Caco-2 (cell line): Measurements from ENCODE around the gene CAT. TPM values are rescaled to one million over a fixed set of nuclear protein-coding genes. Genes with fewer than 3 reads are reported as not detected.

ENCODE experiments used
- BruUV-seq: library from RNA; stranded (reverse); fragments of 400-500 nt; replicated peaks from 2 replicates; lab custom pipeline; 2021; lab: Mats Ljungman, UMichigan
- CTCF ChIA-PET: fragments of 300-600 bp; sonication (Branson Sonifier 250); formaldehyde crosslinking; loops from one replicate; lab custom pipeline; 2022; ENCODE audit warnings: antibody characterized with exemption; lab: Charles Lee
- POLR2A ChIA-PET: fragments of 300-600 bp; sonication (Branson Sonifier 250); formaldehyde crosslinking; loops from one replicate; lab custom pipeline; 2022; ENCODE audit warnings: antibody characterized with exemption; lab: Charles Lee
- DNase-seq, 2 experiments: peaks; one replicate each; pipeline versions ENCODE4 v3.0.0 to v3.0.0-alpha.2; 2020 to 2022
- H3K27me3 ChIP-seq: replicated peaks from 2 replicates; pipeline ENCODE4 v1.6.0; 2011; ENCODE audit warnings: low read length; ENCODE audit not compliant: control insufficient read depth, insufficient read depth
- H3K36me3 ChIP-seq: 2 replicates; pipeline ENCODE4 v1.5.1; 2011; ENCODE audit warnings: low read length; ENCODE audit not compliant: control insufficient read depth, insufficient read depth
- H3K4me1 ChIP-seq: fragments of 250-450 bp; sonication (Bioruptor Pico); 2 replicates; pipeline ENCODE4 v1.5.1; 2020; ENCODE audit warnings: mild to moderate bottlenecking
- H3K4me3 ChIP-seq: 2 replicates; pipeline ENCODE4 v1.5.1; 2011; ENCODE audit warnings: low read depth, mild to moderate bottlenecking, control low read depth, low read length
- H3K9me3 ChIP-seq: fragments of 250-450 bp; sonication (Bioruptor Pico); 2 replicates; pipeline ENCODE4 v1.5.1; 2020; ENCODE audit warnings: mild to moderate bottlenecking, moderate library complexity
- H3K27ac Mint-ChIP-seq: one replicate; pipeline ENCODE4 v1.8.0; 2022; ENCODE audit warnings: mixed read lengths; ENCODE audit not compliant: unreplicated experiment
- H3K27me3 Mint-ChIP-seq: one replicate; pipeline ENCODE4 v1.8.0; 2022; ENCODE audit warnings: mixed read lengths; ENCODE audit not compliant: insufficient read depth, unreplicated experiment
- H3K36me3 Mint-ChIP-seq: one replicate; pipeline ENCODE4 v1.8.0; 2022; ENCODE audit warnings: mild to moderate bottlenecking, mixed read lengths; ENCODE audit not compliant: insufficient read depth, unreplicated experiment
- H3K4me1 Mint-ChIP-seq: one replicate; pipeline ENCODE4 v1.8.0; 2022; ENCODE audit warnings: low read depth, mixed read lengths; ENCODE audit not compliant: unreplicated experiment
- H3K4me3 Mint-ChIP-seq: one replicate; pipeline ENCODE4 v1.8.0; 2022; ENCODE audit warnings: mild to moderate bottlenecking, moderate library complexity, mixed read lengths; ENCODE audit not compliant: unreplicated experiment
- H3K9me3 Mint-ChIP-seq: one replicate; pipeline ENCODE4 v1.8.0; 2022; ENCODE audit warnings: mixed read lengths; ENCODE audit not compliant: unreplicated experiment
- intact Hi-C: fragments of 100-400 bp; cut with micrococcal nuclease; formaldehyde crosslinking; loops from one replicate; pipeline ENCODE4 v1.10.0; 2022; ENCODE audit not compliant: unreplicated experiment
- total RNA-seq: library from RNA; stranded (reverse); gene quantifications from 2 replicates; pipeline ENCODE4 v1.2.3, GENCODE V29; 2022
- TF ChIP-seq, protein P1 (sequence below), 2 experiments: fragments of 200-600 bp in 1 of 2; IDR thresholded peaks; 1 replicate in 1 of 2; 2 replicates in 1 of 2; pipeline versions ENCODE4 v1.5.1 to v1.8.0; 2011 to 2022; ENCODE audit warnings: antibody characterized with exemption in 1 of 2, control low read depth in 1 of 2, inconsistent platforms in 1 of 2, low read depth in 1 of 2, low read length in 1 of 2, mild to moderate bottlenecking in 1 of 2, moderate library complexity in 1 of 2; ENCODE audit not compliant: insufficient read depth in 1 of 2, severe bottlenecking in 1 of 2, unreplicated experiment in 1 of 2

Gene CAT
- total RNA-seq, 1 experiment from 2014 or later, result 45.6 TPM

DNA sequence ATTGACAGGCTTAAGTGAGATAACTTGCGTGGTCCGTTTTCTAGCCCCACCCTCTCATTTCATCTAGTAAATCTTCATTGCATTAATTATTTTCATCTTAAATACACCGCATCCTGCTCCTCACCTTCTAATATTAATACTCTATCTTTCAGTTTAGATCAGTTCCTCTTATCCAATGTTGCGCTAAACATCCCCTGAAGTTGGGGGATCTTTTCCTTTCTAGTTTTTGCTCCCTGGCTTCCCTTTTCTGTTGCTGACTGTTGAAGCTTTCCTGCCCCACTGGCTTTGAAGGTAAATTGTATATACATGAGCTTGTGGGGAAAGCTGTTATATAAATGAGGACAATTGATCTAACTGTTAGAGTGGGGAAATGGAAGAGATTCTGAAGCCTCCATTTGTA is 7.2 kb downstream of the CAT start:
- intact Hi-C loops, result no loop called here
- CTCF ChIA-PET, result no interaction called here

DNA sequence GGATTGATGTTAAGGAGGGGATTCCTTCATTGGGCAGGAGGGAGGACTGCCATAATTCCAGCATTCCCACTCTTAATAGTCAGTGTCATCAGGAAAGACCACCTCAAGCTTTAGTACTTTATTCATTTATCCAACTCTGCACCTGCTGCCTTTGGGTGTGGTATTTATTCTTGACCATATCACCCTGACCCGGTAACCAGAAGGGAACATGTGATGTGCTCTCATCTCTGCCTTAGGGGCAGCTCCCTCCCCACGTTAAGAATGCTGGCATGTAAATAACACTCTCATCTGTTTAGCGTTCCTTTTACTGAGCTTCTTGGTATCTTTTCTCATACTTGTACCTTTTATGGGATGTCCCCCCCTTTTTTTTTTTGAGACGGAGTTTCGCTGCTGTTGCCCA is 7.7 kb downstream of the CAT start:
- Histone ChIP-seq H3K36me3 (peaks cover 1% of the 10 kb centered on the region), H3K4me3 (no peak overlapping the region), H3K9me3 (no peaks in the 10 kb centered on the region), H3K4me1 (no peaks in the 10 kb centered on the region), H3K27me3 (no peaks in the 10 kb centered on the region)
- Mint-ChIP-seq H3K9me3 (no peaks in the 10 kb centered on the region), H3K4me3 (no peak overlapping the region), H3K36me3 (no peaks in the 10 kb centered on the region), H3K27ac (no peak overlapping the region), H3K27me3 (no peaks in the 10 kb centered on the region), H3K4me1 (no peaks in the 10 kb centered on the region)
- CTCF ChIA-PET, result no interaction called here
- no peak for DNase-seq
- POLR2A ChIA-PET, result no interaction called here
- BruUV-seq, result no TSS peak
- intact Hi-C loops, result no loop called here
- TF ChIP-seq, protein P1, sequence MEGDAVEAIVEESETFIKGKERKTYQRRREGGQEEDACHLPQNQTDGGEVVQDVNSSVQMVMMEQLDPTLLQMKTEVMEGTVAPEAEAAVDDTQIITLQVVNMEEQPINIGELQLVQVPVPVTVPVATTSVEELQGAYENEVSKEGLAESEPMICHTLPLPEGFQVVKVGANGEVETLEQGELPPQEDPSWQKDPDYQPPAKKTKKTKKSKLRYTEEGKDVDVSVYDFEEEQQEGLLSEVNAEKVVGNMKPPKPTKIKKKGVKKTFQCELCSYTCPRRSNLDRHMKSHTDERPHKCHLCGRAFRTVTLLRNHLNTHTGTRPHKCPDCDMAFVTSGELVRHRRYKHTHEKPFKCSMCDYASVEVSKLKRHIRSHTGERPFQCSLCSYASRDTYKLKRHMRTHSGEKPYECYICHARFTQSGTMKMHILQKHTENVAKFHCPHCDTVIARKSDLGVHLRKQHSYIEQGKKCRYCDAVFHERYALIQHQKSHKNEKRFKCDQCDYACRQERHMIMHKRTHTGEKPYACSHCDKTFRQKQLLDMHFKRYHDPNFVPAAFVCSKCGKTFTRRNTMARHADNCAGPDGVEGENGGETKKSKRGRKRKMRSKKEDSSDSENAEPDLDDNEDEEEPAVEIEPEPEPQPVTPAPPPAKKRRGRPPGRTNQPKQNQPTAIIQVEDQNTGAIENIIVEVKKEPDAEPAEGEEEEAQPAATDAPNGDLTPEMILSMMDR (IDR thresholded peaks at IDR 0.05; ENCODE audit: insufficient read depth in 1 of 2, low read depth in 1 of 2, low read length in 1 of 2, severe bottlenecking in 1 of 2, unreplicated experiment in 1 of 2), result no peak

More for the DNA sequence above, 7.2 kb downstream of the CAT start:
- TF ChIP-seq, protein P1 (IDR thresholded peaks at IDR 0.05; ENCODE audit: insufficient read depth in 1 of 2, low read depth in 1 of 2, low read length in 1 of 2, severe bottlenecking in 1 of 2, unreplicated experiment in 1 of 2), result no peak
- POLR2A ChIA-PET, result no interaction called here
- no peaks in the 10 kb centered on the region for H3K27me3 Mint-ChIP-seq
- no TSS peak for BruUV-seq
- Histone ChIP-seq H3K4me3 (no peak overlapping the region), H3K36me3 (peaks cover 1% of the 10 kb centered on the region; the same call in 1 of the 2 replicates), H3K27me3 (no peaks in the 10 kb centered on the region), H3K9me3 (no peaks in the 10 kb centered on the region), H3K4me1 (no peaks in the 10 kb centered on the region)
- no peak overlapping the region for H3K27ac Mint-ChIP-seq
- H3K4me3 Mint-ChIP-seq, result no peak overlapping the region
- H3K36me3 Mint-ChIP-seq, result no peaks in the 10 kb centered on the region
- no peak for DNase-seq
- H3K9me3 Mint-ChIP-seq, result no peaks in the 10 kb centered on the region
- H3K4me1 Mint-ChIP-seq, result no peaks in the 10 kb centered on the region

DNA sequence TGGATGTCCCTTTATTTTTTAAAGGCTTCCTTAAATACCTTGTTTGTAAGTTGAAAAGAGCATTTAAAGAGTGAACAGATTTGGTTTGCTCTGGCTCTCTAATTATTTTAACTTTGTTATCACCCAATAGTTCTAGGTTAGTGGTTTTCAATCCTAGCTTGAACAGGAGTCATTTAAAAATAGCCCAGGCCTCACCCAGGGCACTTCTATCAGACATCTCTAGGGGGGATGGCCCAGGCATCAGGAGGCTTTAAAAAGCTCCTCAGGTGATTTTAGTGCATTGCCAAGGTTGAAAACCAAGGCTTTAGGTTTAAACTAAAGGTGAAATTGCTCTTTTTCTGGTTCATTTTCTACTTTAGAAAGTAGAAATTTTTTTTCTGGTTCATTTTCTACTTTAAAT is 8.3 kb downstream of the CAT start:
- H3K9me3 ChIP-seq, result no peaks in the 10 kb centered on the region
- peaks cover 1% of the 10 kb centered on the region for H3K36me3 ChIP-seq
- no peaks in the 10 kb centered on the region for H3K4me1 ChIP-seq
- no peaks in the 10 kb centered on the region for H3K27me3 Mint-ChIP-seq
- H3K4me1 Mint-ChIP-seq, result no peaks in the 10 kb centered on the region
- TF ChIP-seq, protein P1 (IDR thresholded peaks at IDR 0.05; ENCODE audit: insufficient read depth in 1 of 2, low read depth in 1 of 2, low read length in 1 of 2, severe bottlenecking in 1 of 2, unreplicated experiment in 1 of 2), result no peak
- BruUV-seq, result no TSS peak
- no peak overlapping the region for H3K4me3 ChIP-seq
- no peak for DNase-seq
- no peak overlapping the region for H3K4me3 Mint-ChIP-seq
- no peaks in the 10 kb centered on the region for H3K27me3 ChIP-seq
- no peaks in the 10 kb centered on the region for H3K9me3 Mint-ChIP-seq
- ChIA-PET POLR2A (no interaction called here), CTCF (no interaction called here)
- H3K27ac Mint-ChIP-seq, result no peak overlapping the region
- intact Hi-C loops, result no loop called here
- H3K36me3 Mint-ChIP-seq, result no peaks in the 10 kb centered on the region
